Neuronal stem cell (in vitro differentiated cells): Measurements from ENCODE around the gene OR2T12.
A peak's percentile ranks its signal among the peaks of the same experiment; 100 is the strongest.
"Not testable (repeated sequence)": the region's sequence is repeated elsewhere in the genome, so short reads cannot be mapped to it uniquely, and the experiment has no call there.

ENCODE experiments used
- DNase-seq: peaks from one replicate; pipeline ENCODE4 v3.0.0-alpha.2; 2013; ENCODE audit warnings: low spot score
- H2AFZ ChIP-seq: one replicate; pipeline ENCODE4 v1.6.1; 2013; ENCODE audit warnings: mild to moderate bottlenecking, low read length, inconsistent platforms
- H2AK5ac ChIP-seq: 2 replicates; pipeline ENCODE4 v1.6.1; 2013; ENCODE audit warnings: low read depth, mild to moderate bottlenecking, inconsistent platforms, low read length, moderate library complexity, mixed read lengths
- H2BK120ac ChIP-seq: 2 replicates; pipeline ENCODE4 v1.6.1; 2013; ENCODE audit warnings: low read depth, mild to moderate bottlenecking, inconsistent platforms, low read length, moderate library complexity, mixed read lengths
- H2BK12ac ChIP-seq: one replicate; pipeline ENCODE4 v1.6.1; 2013; ENCODE audit warnings: low read length, inconsistent platforms
- H2BK15ac ChIP-seq: 2 replicates; pipeline ENCODE4 v1.6.1; 2013; ENCODE audit warnings: mild to moderate bottlenecking, low read length, inconsistent platforms, mixed read lengths
- H2BK5ac ChIP-seq: one replicate; pipeline ENCODE4 v1.6.1; 2013; ENCODE audit warnings: inconsistent platforms, mild to moderate bottlenecking, low read length, moderate library complexity
- H3K14ac ChIP-seq: one replicate; pipeline ENCODE4 v1.6.1; 2013; ENCODE audit warnings: low read length, inconsistent platforms
- H3K18ac ChIP-seq: 2 replicates; pipeline ENCODE4 v1.6.1; 2013; ENCODE audit warnings: low read length, inconsistent platforms
- H3K23ac ChIP-seq: 2 replicates; pipeline ENCODE4 v1.6.1; 2013; ENCODE audit warnings: low read depth, mild to moderate bottlenecking, mixed read lengths, low read length, inconsistent platforms; ENCODE audit not compliant: poor library complexity
- H3K27ac ChIP-seq: replicated peaks from 3 replicates; pipeline ENCODE4 v1.5.1; 2013; ENCODE audit warnings: low read length, inconsistent platforms
- H3K27me3 ChIP-seq, 3 experiments: 2 replicates each; pipeline ENCODE4 v1.6.1; 2013; ENCODE audit warnings: low read length in 3 of 3, mild to moderate bottlenecking in 2 of 3, inconsistent platforms in 1 of 3, low read depth in 1 of 3, mixed read lengths in 1 of 3, moderate library complexity in 1 of 3; ENCODE audit not compliant: control insufficient read depth in 3 of 3, insufficient read depth in 3 of 3
- H3K36me3 ChIP-seq, 2 donors: replicated peaks in 1 of 2; 2 replicates each; pipeline ENCODE4 v1.6.1; 2013; ENCODE audit warnings: low read length in 2 of 2; ENCODE audit not compliant: control insufficient read depth in 2 of 2, insufficient read depth in 2 of 2
- H3K4ac ChIP-seq: 2 replicates; pipeline ENCODE4 v1.6.1; 2013; ENCODE audit warnings: inconsistent platforms, mild to moderate bottlenecking, low read length, moderate library complexity
- H3K4me1 ChIP-seq, 2 donors: 1 replicate in 1 of 2; 2 replicates in 1 of 2; pipeline ENCODE4 v1.6.1; 2013; ENCODE audit warnings: low read length in 2 of 2, low read depth in 1 of 2; ENCODE audit not compliant: control insufficient read depth in 2 of 2, insufficient read depth in 1 of 2
- H3K4me2 ChIP-seq: one replicate; pipeline ENCODE4 v1.6.1; 2013; ENCODE audit warnings: mild to moderate bottlenecking, low read length, inconsistent platforms; ENCODE audit not compliant: insufficient read depth, poor library complexity, severe bottlenecking
- H3K4me3 ChIP-seq, 2 donors: 2 replicates each; pipeline ENCODE4 v1.5.1; 2013; ENCODE audit warnings: low read length in 2 of 2, mild to moderate bottlenecking in 2 of 2, inconsistent platforms in 1 of 2, moderate library complexity in 1 of 2
- H3K79me1 ChIP-seq: one replicate; pipeline ENCODE4 v1.6.1; 2013; ENCODE audit warnings: low read depth, mild to moderate bottlenecking, inconsistent platforms, low read length, moderate library complexity
- H3K9ac ChIP-seq: one replicate; pipeline ENCODE4 v1.6.1; 2013; ENCODE audit warnings: mild to moderate bottlenecking, low read depth, low read length, inconsistent platforms; ENCODE audit not compliant: poor library complexity
- H3K9me3 ChIP-seq, 2 donors: replicated peaks in 1 of 2; 2 replicates each; pipeline versions ENCODE3 to v1.6.1; 2013; ENCODE audit warnings: low read length in 2 of 2, mild to moderate bottlenecking in 2 of 2, inconsistent platforms in 1 of 2, low read depth in 1 of 2, mixed read lengths in 1 of 2, moderate library complexity in 1 of 2; ENCODE audit not compliant: control insufficient read depth in 2 of 2, insufficient read depth in 1 of 2
- H4K8ac ChIP-seq: one replicate; pipeline ENCODE4 v1.6.1; 2013; ENCODE audit warnings: low read depth, mild to moderate bottlenecking, inconsistent platforms, low read length, moderate library complexity
- H4K91ac ChIP-seq: one replicate; pipeline ENCODE4 v1.6.1; 2013; ENCODE audit warnings: low read length, low read depth, mild to moderate bottlenecking, inconsistent platforms; ENCODE audit not compliant: poor library complexity
- WGBS, 2 donors: extraction: QIAGEN DNeasy Blood & Tissue Kit; methylation state at CpG; one replicate each; pipeline ENCODE4 v1.1.7; 2013; ENCODE audit warnings: missing lambda C conversion rate in 2 of 2, mixed read lengths in 1 of 2; ENCODE audit not compliant: insufficient read length in 2 of 2, insufficient replicate concordance in 1 of 2; ENCODE audit errors: extremely low coverage in 2 of 2; 5-methylcytosine and 5-hydroxymethylcytosine counted together

The OR2T12 gene

GRCh38 chr1:248259309-248259708, 43.9 kb downstream of the OR2T12 start:
- H2BK5ac ChIP-seq, H4K91ac ChIP-seq, H3K4me3 ChIP-seq, H3K23ac ChIP-seq, H3K27me3 ChIP-seq, H3K14ac ChIP-seq, H3K27ac ChIP-seq, H3K4me2 ChIP-seq, H3K79me1 ChIP-seq, H3K4me1 ChIP-seq, H2AFZ ChIP-seq, H2BK120ac ChIP-seq, DNase-seq, H3K9me3 ChIP-seq, H2AK5ac ChIP-seq, H3K36me3 ChIP-seq, H3K4ac ChIP-seq, H2BK12ac ChIP-seq, H2BK15ac ChIP-seq, H3K9ac ChIP-seq, H4K8ac ChIP-seq, H3K18ac ChIP-seq: not testable (repeated sequence)
- WGBS, 2 donors = no CpG with 5 or more reads among the region's 1 CpG

- peak overlapping the region; percentile 60 for H2AFZ ChIP-seq
- H3K4me2 ChIP-seq = no peak overlapping the region
- DNase-seq = no peak
- no peak overlapping the region for H3K4ac ChIP-seq
- no peak overlapping the region for H2BK5ac ChIP-seq
- no peak overlapping the region for H3K4me3 ChIP-seq
- H3K18ac ChIP-seq = no peak overlapping the region
- no peaks in the 10 kb centered on the region for H3K4me1 ChIP-seq
- H2BK15ac ChIP-seq = no peak overlapping the region
- no peak overlapping the region for H4K8ac ChIP-seq
- no CpG with 5 or more reads among the region's 14 CpGs for WGBS, 2 donors
- H3K27ac ChIP-seq = no peak overlapping the region
- no peak overlapping the region for H3K9ac ChIP-seq
- peaks cover 0 to 4% (median 0%) of the 10 kb centered on the region in 3 experiments for H3K27me3 ChIP-seq
- H3K14ac ChIP-seq = no peak overlapping the region
- H2BK120ac ChIP-seq = no peak overlapping the region
- no peak overlapping the region for H3K23ac ChIP-seq
- H3K9me3 ChIP-seq = peaks cover 0 to 18% of the 10 kb centered on the region in 2 donors
- no peak overlapping the region for H2AK5ac ChIP-seq
- H3K36me3 ChIP-seq = no peaks in the 10 kb centered on the region
- no peaks in the 10 kb centered on the region for H3K79me1 ChIP-seq
- no peak overlapping the region for H4K91ac ChIP-seq
- no peak overlapping the region for H2BK12ac ChIP-seq
These were observed 60.0 kb downstream of the OR2T12 start for GRCh38 chr1:248243204-248243603.
